ENCODE data around the gene UMOD. TPM values are rescaled to one million over a fixed set of nuclear protein-coding genes. Genes with fewer than 3 reads are reported as not detected.
"Not testable (repeated sequence)": the region's sequence is repeated elsewhere in the genome, so short reads cannot be mapped to it uniquely, and the experiment has no call there.

Gene UMOD
- total RNA-seq, 2 donors from 2014 or later, result not detected

GRCh38 chr16:20314575-20314974, 37.9 kb downstream of the UMOD start:
- DNase-seq (ENCODE audit: low spot score in 2 of 2) (no peak), ATAC-seq (no peak)
- H3K36me3 Mint-ChIP-seq, result no peaks in the 10 kb centered on the region
- H3K9me3 Mint-ChIP-seq, result peaks cover 4 to 10% of the 10 kb centered on the region in 2 donors
- no peak overlapping the region for H3K27ac Mint-ChIP-seq

- no peak for ATAC-seq
- H3K27ac Mint-ChIP-seq, result no peak overlapping the region
- peaks cover 4 to 10% of the 10 kb centered on the region in 2 donors for H3K9me3 Mint-ChIP-seq
- H3K36me3 Mint-ChIP-seq, result no peaks in the 10 kb centered on the region
- no peak for DNase-seq (ENCODE audit: low spot score in 2 of 2)
Observed at GRCh38 chr16:20313741-20314140, 38.8 kb downstream of the UMOD start.

- DNase-seq (ENCODE audit: low spot score in 2 of 2); ATAC-seq; H3K27ac Mint-ChIP-seq; H3K9me3 Mint-ChIP-seq; H3K36me3 Mint-ChIP-seq: not testable (repeated sequence)
Observed at GRCh38 chr16:20312536-20313095, 39.9 kb downstream of the UMOD start.

- no peaks in the 10 kb centered on the region for H3K36me3 Mint-ChIP-seq
- H3K9me3 Mint-ChIP-seq, result peaks cover 4 to 10% of the 10 kb centered on the region in 2 donors
- DNase-seq (ENCODE audit: low spot score in 2 of 2) (no peak), ATAC-seq (no peak)
- H3K27ac Mint-ChIP-seq, result no peak overlapping the region
Observed at GRCh38 chr16:20311548-20311947, 41.0 kb downstream of the UMOD start.

GRCh38 chr16:20310421-20311395, 41.8 kb downstream of the UMOD start:
- peaks cover 4 to 10% of the 10 kb centered on the region in 2 donors for H3K9me3 Mint-ChIP-seq
- H3K36me3 Mint-ChIP-seq, result no peaks in the 10 kb centered on the region
- H3K27ac Mint-ChIP-seq, result no peak overlapping the region
- ATAC-seq (no peak), DNase-seq (ENCODE audit: low spot score in 2 of 2) (no peak)

- H3K36me3 Mint-ChIP-seq, result no peaks in the 10 kb centered on the region
- DNase-seq (ENCODE audit: low spot score in 2 of 2), result no peak
- H3K9me3 Mint-ChIP-seq, result peaks cover 4 to 10% of the 10 kb centered on the region in 2 donors
- ATAC-seq, result no peak
- no peak overlapping the region for H3K27ac Mint-ChIP-seq
Observed at GRCh38 chr16:20309786-20310185, 42.7 kb downstream of the UMOD start.

GRCh38 chr16:20308801-20309590, 43.5 kb downstream of the UMOD start:
- Mint-ChIP-seq H3K36me3 (no peaks in the 10 kb centered on the region), H3K27ac (no peak overlapping the region), H3K9me3 (peaks cover 4 to 10% of the 10 kb centered on the region in 2 donors)
- DNase-seq (ENCODE audit: low spot score in 2 of 2) (no peak), ATAC-seq (no peak)

- no peaks in the 10 kb centered on the region for H3K36me3 Mint-ChIP-seq
- H3K27ac Mint-ChIP-seq, result no peak overlapping the region
- peaks cover 2 to 7% of the 10 kb centered on the region in 2 donors for H3K9me3 Mint-ChIP-seq
- ATAC-seq (no peak), DNase-seq (ENCODE audit: low spot score in 2 of 2) (no peak)
Observed at GRCh38 chr16:20308266-20308665, 44.2 kb downstream of the UMOD start.

GRCh38 chr16:20307791-20308190, 44.7 kb downstream of the UMOD start:
- H3K27ac Mint-ChIP-seq, result no peak overlapping the region
- H3K36me3 Mint-ChIP-seq, result no peaks in the 10 kb centered on the region
- ATAC-seq (no peak), DNase-seq (ENCODE audit: low spot score in 2 of 2) (no peak)
- peaks cover 0 to 4% of the 10 kb centered on the region in 2 donors for H3K9me3 Mint-ChIP-seq

- no peaks in the 10 kb centered on the region for H3K36me3 Mint-ChIP-seq
- H3K9me3 Mint-ChIP-seq, result peaks cover 0 to 4% of the 10 kb centered on the region in 2 donors
- no peak overlapping the region for H3K27ac Mint-ChIP-seq
- no peak for DNase-seq (ENCODE audit: low spot score in 2 of 2)
- no peak for ATAC-seq
Observed at GRCh38 chr16:20307240-20307671, 45.3 kb downstream of the UMOD start.

- no peak for DNase-seq (ENCODE audit: low spot score in 2 of 2)
- no peak for ATAC-seq
- Mint-ChIP-seq H3K27ac (no peak overlapping the region), H3K9me3 (no peaks in the 10 kb centered on the region), H3K36me3 (no peaks in the 10 kb centered on the region)
Observed at GRCh38 chr16:20306401-20306800, 46.1 kb downstream of the UMOD start.

GRCh38 chr16:20303012-20303411, 49.5 kb downstream of the UMOD start:
- H3K27ac Mint-ChIP-seq, result no peak overlapping the region
- H3K9me3 Mint-ChIP-seq, result peaks cover 0 to 4% of the 10 kb centered on the region in 2 donors
- no peak for DNase-seq (ENCODE audit: low spot score in 2 of 2)
- no peaks in the 10 kb centered on the region for H3K36me3 Mint-ChIP-seq
- no peak for ATAC-seq

GRCh38 chr16:20302389-20302788, 50.1 kb downstream of the UMOD start:
- no peak for DNase-seq (ENCODE audit: low spot score in 2 of 2)
- Mint-ChIP-seq H3K36me3 (no peaks in the 10 kb centered on the region), H3K27ac (no peak overlapping the region), H3K9me3 (peaks cover 0 to 4% of the 10 kb centered on the region in 2 donors)
- ATAC-seq, result no peak

GRCh38 chr16:20301840-20302239, 50.7 kb downstream of the UMOD start:
- Mint-ChIP-seq H3K36me3 (no peaks in the 10 kb centered on the region), H3K9me3 (peaks cover 0 to 4% of the 10 kb centered on the region in 2 donors), H3K27ac (no peak overlapping the region)
- ATAC-seq (no peak), DNase-seq (ENCODE audit: low spot score in 2 of 2) (no peak)

- Mint-ChIP-seq H3K27ac (no peak overlapping the region), H3K9me3 (peaks cover 0 to 4% of the 10 kb centered on the region in 2 donors), H3K36me3 (no peaks in the 10 kb centered on the region)
- DNase-seq (ENCODE audit: low spot score in 2 of 2) (peak in 1 of 2 donors; percentile 44), ATAC-seq (peak; percentile 56 to 66)
Observed at GRCh38 chr16:20300312-20301097, 52.0 kb downstream of the UMOD start.

GRCh38 chr16:20298452-20298851, 54.1 kb downstream of the UMOD start:
- H3K27ac Mint-ChIP-seq, result no peak overlapping the region
- H3K36me3 Mint-ChIP-seq, result no peaks in the 10 kb centered on the region
- ATAC-seq, result no peak

More at GRCh38 chr16:20298452-20298851, 54.1 kb downstream of the UMOD start:
- H3K9me3 Mint-ChIP-seq, result peaks cover 0 to 4% of the 10 kb centered on the region in 2 donors
- no peak for DNase-seq (ENCODE audit: low spot score in 2 of 2)

All from activated naive CD4-positive, alpha-beta T cell treated with anti-CD3 and anti-CD28 coated beads, Interleukin-2, amount 50 U/mL, for 72 hours (primary cell).